Endothelial cell of umbilical vein (primary cell): Measurements from ENCODE around the gene HINFP.

Experiments
- EZH2 ChIP-seq: IDR thresholded peaks from 2 replicates; pipeline ENCODE4 v1.6.1; 2012; ENCODE audit warnings: borderline replicate concordance, low read depth, mild to moderate bottlenecking, moderate library complexity, low read length, inconsistent platforms; ENCODE audit not compliant: severe bottlenecking
- FOS ChIP-seq: IDR thresholded peaks from 2 replicates; pipeline ENCODE4 v1.6.1; 2011; ENCODE audit warnings: mild to moderate bottlenecking, low read length, moderate library complexity, borderline replicate concordance; ENCODE audit not compliant: insufficient read depth
- GATA2 ChIP-seq: IDR thresholded peaks from 2 replicates; pipeline ENCODE4 v1.7.0; 2011; ENCODE audit warnings: low read depth, mild to moderate bottlenecking, moderate library complexity, mixed read lengths, low read length; ENCODE audit not compliant: insufficient read length, insufficient read depth
- MYC ChIP-seq: IDR thresholded peaks from one replicate; pipeline ENCODE4 v1.6.1; 2011; ENCODE audit warnings: mild to moderate bottlenecking, low read depth, low read length
- POLR2A ChIP-seq: IDR thresholded peaks from 2 replicates; pipeline ENCODE4 v1.6.1; 2012; ENCODE audit warnings: low read depth, mild to moderate bottlenecking, control low read depth, low read length
- POLR2AphosphoS5 ChIP-seq: IDR thresholded peaks from 2 replicates; pipeline ENCODE4 v1.6.1; 2012; ENCODE audit warnings: low read depth, mild to moderate bottlenecking, control low read depth, low read length, moderate library complexity; ENCODE audit not compliant: insufficient read depth
- TF ChIP-seq, protein P1 (sequence below), 2 donors: IDR thresholded peaks; 1 replicate in 1 of 2; 2 replicates in 1 of 2; pipeline ENCODE4 v1.5.1; 2011; ENCODE audit warnings: low read length in 2 of 2, mild to moderate bottlenecking in 2 of 2, moderate library complexity in 2 of 2, control low read depth in 1 of 2, inconsistent platforms in 1 of 2, low read depth in 1 of 2; ENCODE audit not compliant: insufficient read depth in 1 of 2; ENCODE audit errors: extremely low read depth in 1 of 2
- TF ChIP-seq, protein P2 (sequence below): IDR thresholded peaks from 2 replicates; pipeline ENCODE4 v1.6.1; 2011; ENCODE audit not compliant: insufficient read depth, insufficient read length

DNA sequence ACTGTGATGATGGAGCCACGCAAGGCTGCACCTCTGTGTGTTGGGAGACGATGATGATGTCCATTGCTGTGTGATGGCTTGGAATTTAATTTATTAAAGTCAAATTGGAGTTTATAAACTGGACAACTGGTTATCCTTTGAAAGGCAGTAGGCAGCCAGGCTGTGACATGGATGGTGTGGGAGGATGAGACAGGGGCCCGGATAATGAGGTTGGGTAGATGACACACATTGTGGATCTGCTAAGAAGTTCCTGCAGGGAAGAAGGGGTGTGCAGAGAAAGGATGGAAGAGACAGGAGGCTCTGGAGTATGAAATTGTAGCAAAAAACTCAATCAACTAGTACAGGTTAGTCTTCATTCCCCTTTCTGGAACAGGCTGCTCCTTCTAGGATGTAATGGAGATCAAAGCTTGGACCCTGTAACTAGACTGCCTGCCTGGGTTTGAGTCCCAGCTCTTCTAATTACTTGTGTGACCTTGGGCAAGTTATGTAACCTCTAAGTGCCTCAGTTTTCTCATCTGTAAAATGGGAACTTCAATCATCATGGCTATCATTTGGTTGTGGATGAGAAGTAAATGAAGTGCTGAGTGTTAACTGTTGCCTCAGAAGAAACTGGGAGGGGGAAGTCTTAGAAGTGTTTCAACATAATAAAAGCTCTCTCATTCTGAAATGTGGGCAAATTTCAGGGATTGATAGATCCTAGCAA, 4.2 kb upstream of the HINFP start:
- TF ChIP-seq, protein P1, sequence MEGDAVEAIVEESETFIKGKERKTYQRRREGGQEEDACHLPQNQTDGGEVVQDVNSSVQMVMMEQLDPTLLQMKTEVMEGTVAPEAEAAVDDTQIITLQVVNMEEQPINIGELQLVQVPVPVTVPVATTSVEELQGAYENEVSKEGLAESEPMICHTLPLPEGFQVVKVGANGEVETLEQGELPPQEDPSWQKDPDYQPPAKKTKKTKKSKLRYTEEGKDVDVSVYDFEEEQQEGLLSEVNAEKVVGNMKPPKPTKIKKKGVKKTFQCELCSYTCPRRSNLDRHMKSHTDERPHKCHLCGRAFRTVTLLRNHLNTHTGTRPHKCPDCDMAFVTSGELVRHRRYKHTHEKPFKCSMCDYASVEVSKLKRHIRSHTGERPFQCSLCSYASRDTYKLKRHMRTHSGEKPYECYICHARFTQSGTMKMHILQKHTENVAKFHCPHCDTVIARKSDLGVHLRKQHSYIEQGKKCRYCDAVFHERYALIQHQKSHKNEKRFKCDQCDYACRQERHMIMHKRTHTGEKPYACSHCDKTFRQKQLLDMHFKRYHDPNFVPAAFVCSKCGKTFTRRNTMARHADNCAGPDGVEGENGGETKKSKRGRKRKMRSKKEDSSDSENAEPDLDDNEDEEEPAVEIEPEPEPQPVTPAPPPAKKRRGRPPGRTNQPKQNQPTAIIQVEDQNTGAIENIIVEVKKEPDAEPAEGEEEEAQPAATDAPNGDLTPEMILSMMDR (IDR thresholded peaks at IDR 0.05; ENCODE audit: extremely low read depth in 1 of 2, insufficient read depth in 1 of 2, low read depth in 1 of 2, low read length in 2 of 2) = no peak
- TF ChIP-seq POLR2A = no peak
- no peak for TF ChIP-seq EZH2
- TF ChIP-seq, protein P2, sequence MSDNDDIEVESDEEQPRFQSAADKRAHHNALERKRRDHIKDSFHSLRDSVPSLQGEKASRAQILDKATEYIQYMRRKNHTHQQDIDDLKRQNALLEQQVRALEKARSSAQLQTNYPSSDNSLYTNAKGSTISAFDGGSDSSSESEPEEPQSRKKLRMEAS = no peak
- TF ChIP-seq GATA2 = no peak
- TF ChIP-seq MYC = no peak
- TF ChIP-seq POLR2AphosphoS5 = no peak
- no peak for TF ChIP-seq FOS
